ENCODE results near the gene OPA1. TPM values are rescaled to one million over a fixed set of nuclear protein-coding genes. Genes with fewer than 3 reads are reported as not detected.

Gene OPA1
- total and polyA plus RNA-seq, 2 of the 13 experiments (the other 11 are each of a cell fraction or from before 2014, with no cell fraction given) = 26.7 to 78.5 TPM

DNA sequence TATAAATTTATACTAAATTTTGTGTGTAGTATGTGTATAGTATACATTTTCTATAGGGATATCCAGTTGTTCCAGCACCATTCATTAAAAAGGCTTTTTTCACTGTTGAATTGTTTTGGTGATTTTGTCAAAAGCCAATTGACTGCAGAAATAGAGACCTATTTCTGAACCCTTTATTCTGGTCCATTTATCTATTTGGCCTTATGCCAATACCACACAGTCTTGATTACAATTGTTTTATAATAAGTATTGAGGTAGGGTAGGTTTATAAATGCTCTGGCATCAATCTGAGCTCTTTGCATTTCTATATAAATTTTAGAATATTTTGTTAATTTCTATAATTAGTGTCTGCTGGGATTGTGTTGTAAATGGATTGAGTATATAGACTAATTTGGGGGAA lies 6.5 kb upstream of the OPA1 start (continued):
- TF ChIP-seq ZNF841 (CRISPR knock-in tag; IDR thresholded peaks at IDR 0.05; ENCODE audit: borderline replicate concordance) (no peak), PTBP1 (IDR thresholded peaks at IDR 0.05; ENCODE audit: low read depth, low read length, poor library complexity, severe bottlenecking) (no peak), CENPX (CRISPR knock-in tag; IDR thresholded peaks at IDR 0.05) (no peak), SRY (CRISPR knock-in tag; IDR thresholded peaks at IDR 0.05) (no peak), ZNF180 (CRISPR knock-in tag; IDR thresholded peaks at IDR 0.05; ENCODE audit: borderline replicate concordance, low read depth) (no peak), NCOA5 (CRISPR knock-in tag; IDR thresholded peaks at IDR 0.05) (no peak), ZNF430 (CRISPR knock-in tag; IDR thresholded peaks at IDR 0.05) (no peak)

DNA sequence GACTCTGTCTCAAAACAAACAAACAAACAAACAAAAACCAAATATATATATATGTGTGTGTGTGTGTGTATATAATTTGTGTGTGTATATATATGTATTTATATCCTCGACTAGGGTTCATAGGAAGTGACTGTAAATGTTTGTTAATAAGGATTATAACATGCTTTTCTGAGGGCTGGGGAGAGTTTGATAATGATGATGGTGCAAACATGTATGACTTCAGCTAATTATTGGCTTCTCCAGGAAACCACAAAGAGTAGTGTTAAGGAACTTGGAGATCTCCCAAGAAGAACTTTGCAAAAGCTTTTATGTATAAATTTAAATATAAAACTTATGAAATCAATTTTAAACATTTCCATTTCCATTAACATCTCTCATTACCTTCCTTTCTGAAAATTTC lies 3.9 kb upstream of the OPA1 start:
- Histone ChIP-seq H3K9ac (ENCODE audit: insufficient read depth, low read depth, low read length) (no peak overlapping the region), H3K27me3 (ENCODE audit: control insufficient read depth in 1 of 2, insufficient read depth in 2 of 2, low read length in 2 of 2) (peaks cover 0 to 5% of the 10 kb centered on the region in 2 experiments; a peak in 1 of 5 replicates), H3K9me3 (ENCODE audit: low read length) (no peaks in the 10 kb centered on the region), H3K79me2 (ENCODE audit: insufficient read depth, low read length) (peaks cover 9% of the 10 kb centered on the region), H3K27ac (ENCODE audit: extremely low read length, insufficient read depth, low read length) (no peak overlapping the region), H3K4me1 (ENCODE audit: insufficient read depth, low read length) (peaks cover 17% of the 10 kb centered on the region), H3K4me3 (replicated peaks in 1 of 3; ENCODE audit: insufficient read depth in 1 of 3, low read depth in 2 of 3, low read length in 3 of 3) (no peak overlapping the region), H3K4me2 (ENCODE audit: low read depth, low read length) (no peak overlapping the region), H4K20me1 (ENCODE audit: insufficient read depth, low read length) (no peaks in the 10 kb centered on the region), H3K36me3 (replicated peaks in 1 of 2; ENCODE audit: control insufficient read depth in 1 of 2, insufficient read depth in 2 of 2, low read length in 2 of 2) (no peaks in the 10 kb centered on the region), H2AFZ (ENCODE audit: low read length) (no peak overlapping the region)
- in situ Hi-C loops (cut with HindIII; ENCODE audit: extremely low pct_ligation_motif_present, low pct_unique_long_range_greater_than_20kb) = loop anchor here (25.0 kb wide), 1 partner anchor 677 kb away; the partner anchor contains the start of gene MB21D2
- POLR2A ChIA-PET = no interaction called here
- FAIRE-seq (no peak), DNase-seq (ENCODE audit: low spot score) (no peak), ATAC-seq (no peak)
- intact Hi-C loops (cut with micrococcal nuclease; ENCODE audit: unreplicated experiment) = no loop called here
- TF ChIP-seq KDM2A (CRISPR knock-in tag; IDR thresholded peaks at IDR 0.05; ENCODE audit: borderline replicate concordance, low read depth) (no peak), TCF7 (IDR thresholded peaks at IDR 0.05; ENCODE audit: low read depth) (no peak), AHR (CRISPR knock-in tag; IDR thresholded peaks at IDR 0.05) (no peak), KLF12 (CRISPR knock-in tag; IDR thresholded peaks at IDR 0.05; ENCODE audit: borderline replicate concordance) (no peak), PPARG (CRISPR knock-in tag; conservative IDR thresholded peaks at IDR 0.05) (no peak), ZKSCAN1 (IDR thresholded peaks at IDR 0.05; ENCODE audit: low read length) (no peak), GATA4 (IDR thresholded peaks at IDR 0.05; ENCODE audit: borderline replicate concordance, low read depth) (no peak)
- TF ChIP-seq, protein P1, sequence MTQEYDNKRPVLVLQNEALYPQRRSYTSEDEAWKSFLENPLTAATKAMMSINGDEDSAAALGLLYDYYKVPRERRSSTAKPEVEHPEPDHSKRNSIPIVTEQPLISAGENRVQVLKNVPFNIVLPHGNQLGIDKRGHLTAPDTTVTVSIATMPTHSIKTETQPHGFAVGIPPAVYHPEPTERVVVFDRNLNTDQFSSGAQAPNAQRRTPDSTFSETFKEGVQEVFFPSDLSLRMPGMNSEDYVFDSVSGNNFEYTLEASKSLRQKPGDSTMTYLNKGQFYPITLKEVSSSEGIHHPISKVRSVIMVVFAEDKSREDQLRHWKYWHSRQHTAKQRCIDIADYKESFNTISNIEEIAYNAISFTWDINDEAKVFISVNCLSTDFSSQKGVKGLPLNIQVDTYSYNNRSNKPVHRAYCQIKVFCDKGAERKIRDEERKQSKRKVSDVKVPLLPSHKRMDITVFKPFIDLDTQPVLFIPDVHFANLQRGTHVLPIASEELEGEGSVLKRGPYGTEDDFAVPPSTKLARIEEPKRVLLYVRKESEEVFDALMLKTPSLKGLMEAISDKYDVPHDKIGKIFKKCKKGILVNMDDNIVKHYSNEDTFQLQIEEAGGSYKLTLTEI (CRISPR knock-in tag; conservative IDR thresholded peaks at IDR 0.05) = no peak
- BruUV-seq (replicated peaks) = no TSS peak
- CTCF ChIA-PET (ENCODE audit: low intra/inter-chr PET ratio, low total read pairs) = no interaction called here
- 0% methylated on average over 1 of the region's 1 CpG for WGBS (ENCODE audit: low lambda C conversion rate)
